Measurements from ENCODE around the gene VAPB.

- TF ChIP-seq CTCF (IDR thresholded peaks at IDR 0.05 in 2 of 3, conservative IDR thresholded peaks at IDR 0.05 in 1 of 3; ENCODE audit: borderline replicate concordance in 1 of 3, insufficient read depth in 1 of 3, low read depth in 2 of 3, low read length in 2 of 3) (no peak), RAD21 (IDR thresholded peaks at IDR 0.05; ENCODE audit: low read depth) (no peak), EZH2 (IDR thresholded peaks at IDR 0.05) (no peak), EZH2phosphoT487 (IDR thresholded peaks at IDR 0.05; ENCODE audit: borderline replicate concordance) (no peak), POLR2A (IDR thresholded peaks at IDR 0.05; ENCODE audit: borderline replicate concordance, extremely low read depth, insufficient read depth, insufficient read length) (no peak), FOSL1 (IDR thresholded peaks at IDR 0.05; ENCODE audit: low read depth) (no peak), CEBPB (IDR thresholded peaks at IDR 0.05; ENCODE audit: low read depth) (no peak), REST (IDR thresholded peaks at IDR 0.05; ENCODE audit: low read depth) (no peak), TCF7L2 (IDR thresholded peaks at IDR 0.05; ENCODE audit: borderline replicate concordance, extremely low read depth, insufficient read depth, insufficient read length) (no peak), SRF (IDR thresholded peaks at IDR 0.05; ENCODE audit: low read depth) (no peak), MAX (IDR thresholded peaks at IDR 0.05) (no peak), SIN3A (IDR thresholded peaks at IDR 0.05; ENCODE audit: low read depth) (no peak), POLR2AphosphoS5 (IDR thresholded peaks at IDR 0.05; ENCODE audit: low read depth, low read length) (no peak)
Observed at GRCh38 chr20:58374027-58374850, 14.8 kb upstream of the VAPB start.
